H9 (cell line): ENCODE data around the gene BRSK1. TPM values are rescaled to one million over a fixed set of nuclear protein-coding genes. Genes with fewer than 3 reads are reported as not detected.

Experiments
- DNase-seq: peaks from one replicate; pipeline ENCODE4 v3.0.0-alpha.2; 2017
- H2AFZ ChIP-seq: one replicate; pipeline ENCODE4 v1.6.1; 2013; ENCODE audit warnings: mild to moderate bottlenecking, low read length, control low read depth, moderate library complexity
- H2AK5ac ChIP-seq: 2 replicates; pipeline ENCODE4 v1.6.1; 2013; ENCODE audit warnings: low read length, control low read depth, mixed read lengths; ENCODE audit not compliant: insufficient read length
- H2BK120ac ChIP-seq: one replicate; pipeline ENCODE4 v1.6.1; 2013; ENCODE audit warnings: low read depth, mild to moderate bottlenecking, low read length, control low read depth, inconsistent platforms; ENCODE audit not compliant: poor library complexity, severe bottlenecking
- H2BK12ac ChIP-seq: 2 replicates; pipeline ENCODE4 v1.6.1; 2013; ENCODE audit warnings: low read length, control low read depth, mixed read lengths, low read depth; ENCODE audit not compliant: insufficient read length
- H2BK15ac ChIP-seq: 2 replicates; pipeline ENCODE4 v1.6.1; 2013; ENCODE audit warnings: low read depth, low read length, control low read depth
- H2BK20ac ChIP-seq: one replicate; pipeline ENCODE4 v1.6.1; 2013; ENCODE audit warnings: low read depth, mild to moderate bottlenecking, low read length, control low read depth, inconsistent platforms; ENCODE audit not compliant: poor library complexity, severe bottlenecking
- H2BK5ac ChIP-seq: 2 replicates; pipeline ENCODE4 v1.6.1; 2013; ENCODE audit warnings: low read length, control low read depth, mixed read lengths; ENCODE audit not compliant: insufficient read length
- H3K14ac ChIP-seq: 2 replicates; pipeline ENCODE4 v1.6.1; 2013; ENCODE audit warnings: low read length, control low read depth; ENCODE audit not compliant: insufficient read depth
- H3K18ac ChIP-seq: 2 replicates; pipeline ENCODE4 v1.6.1; 2013; ENCODE audit warnings: low read depth, mild to moderate bottlenecking, mixed read lengths, low read length, control low read depth; ENCODE audit not compliant: insufficient read length
- H3K23ac ChIP-seq: 2 replicates; pipeline ENCODE4 v1.6.1; 2013; ENCODE audit warnings: low read length, control low read depth, mixed read lengths, low read depth; ENCODE audit not compliant: insufficient read length
- H3K23me2 ChIP-seq: 2 replicates; pipeline ENCODE4 v1.6.1; 2013; ENCODE audit warnings: low read depth, mild to moderate bottlenecking, mixed read lengths, low read length, control low read depth; ENCODE audit not compliant: insufficient read length, poor library complexity, severe bottlenecking
- H3K27ac ChIP-seq: 2 replicates; pipeline ENCODE4 v1.5.1; 2013; ENCODE audit warnings: low read length, control low read depth, mixed read lengths, low read depth; ENCODE audit not compliant: insufficient read length
- H3K27me3 ChIP-seq: 2 replicates; pipeline ENCODE4 v1.6.1; 2013; ENCODE audit warnings: low read length, control low read depth, inconsistent platforms; ENCODE audit not compliant: insufficient read depth
- H3K4ac ChIP-seq: 2 replicates; pipeline ENCODE4 v1.6.1; 2013; ENCODE audit warnings: low read depth, mild to moderate bottlenecking, control low read depth, inconsistent platforms, low read length, moderate library complexity
- H3K4me1 ChIP-seq: 2 replicates; pipeline ENCODE4 v1.6.1; 2013; ENCODE audit warnings: low read length, control low read depth, inconsistent platforms; ENCODE audit not compliant: insufficient read depth
- H3K4me2 ChIP-seq: 2 replicates; pipeline ENCODE4 v1.6.1; 2013; ENCODE audit warnings: low read length, control low read depth, mixed read lengths; ENCODE audit not compliant: insufficient read length, insufficient read depth
- H3K56ac ChIP-seq: 2 replicates; pipeline ENCODE4 v1.6.1; 2013; ENCODE audit warnings: low read depth, mild to moderate bottlenecking, mixed read lengths, low read length, control low read depth; ENCODE audit not compliant: insufficient read length
- H3K79me1 ChIP-seq: 2 replicates; pipeline ENCODE4 v1.6.1; 2013; ENCODE audit warnings: low read depth, mild to moderate bottlenecking, moderate library complexity, low read length, control low read depth, inconsistent platforms; ENCODE audit not compliant: insufficient read depth, poor library complexity, severe bottlenecking
- H3K79me2 ChIP-seq: 2 replicates; pipeline ENCODE4 v1.6.1; 2013; ENCODE audit warnings: low read length, control low read depth, inconsistent platforms; ENCODE audit not compliant: insufficient read depth
- H3K9ac ChIP-seq: 2 replicates; pipeline ENCODE4 v1.6.1; 2013; ENCODE audit warnings: low read length, control low read depth, mixed read lengths; ENCODE audit not compliant: insufficient read length; ENCODE audit errors: extremely low read depth
- H3K9me3 ChIP-seq: one replicate; pipeline ENCODE4 v1.6.1; 2013; ENCODE audit warnings: low read depth, low read length, inconsistent platforms; ENCODE audit not compliant: control insufficient read depth
- H3T11ph ChIP-seq: one replicate; pipeline ENCODE4 v1.6.1; 2013; ENCODE audit warnings: mild to moderate bottlenecking, low read length, control low read depth, inconsistent platforms
- H4K20me1 ChIP-seq: one replicate; pipeline ENCODE4 v1.6.1; 2013; ENCODE audit not compliant: control insufficient read depth, insufficient read length, insufficient read depth
- H4K5ac ChIP-seq: 2 replicates; pipeline ENCODE4 v1.6.1; 2013; ENCODE audit warnings: low read depth, mild to moderate bottlenecking, mixed read lengths, low read length, control low read depth; ENCODE audit not compliant: insufficient read length
- H4K8ac ChIP-seq: replicated peaks from 2 replicates; pipeline ENCODE4 v1.6.1; 2013; ENCODE audit warnings: low read length, control low read depth, mixed read lengths, low read depth; ENCODE audit not compliant: insufficient read length
- H4K91ac ChIP-seq: 2 replicates; pipeline ENCODE4 v1.6.1; 2013; ENCODE audit warnings: low read depth, mild to moderate bottlenecking, moderate library complexity, mixed read lengths, low read length, control low read depth; ENCODE audit not compliant: insufficient read length
- H3K27ac Mint-ChIP-seq, 3 experiments: 2 replicates in 2 of 3; 3 replicates in 1 of 3; pipeline ENCODE4 v1.8.0; 2020 to 2021; ENCODE audit warnings: mixed read lengths in 3 of 3, mild to moderate bottlenecking in 1 of 3, moderate library complexity in 1 of 3
- H3K27me3 Mint-ChIP-seq: 2 replicates; pipeline ENCODE4 v1.8.0; 2021; ENCODE audit warnings: low read depth, mild to moderate bottlenecking, moderate library complexity, mixed read lengths
- H3K36me3 Mint-ChIP-seq, 3 experiments: 2 replicates in 2 of 3; 3 replicates in 1 of 3; pipeline ENCODE4 v1.8.0; 2020 to 2021; ENCODE audit warnings: low read depth in 3 of 3, mixed read lengths in 3 of 3; ENCODE audit not compliant: insufficient read depth in 1 of 3
- H3K4me1 Mint-ChIP-seq, 2 experiments: 2 replicates each; pipeline ENCODE4 v1.8.0; 2020; ENCODE audit warnings: mixed read lengths in 2 of 2
- H3K4me3 Mint-ChIP-seq, 2 experiments: 2 replicates in 1 of 2; 3 replicates in 1 of 2; pipeline ENCODE4 v1.8.0; 2020 to 2021; ENCODE audit warnings: mild to moderate bottlenecking in 2 of 2, mixed read lengths in 2 of 2, moderate library complexity in 1 of 2
- H3K9me3 Mint-ChIP-seq, 2 experiments: 2 replicates in 1 of 2; 3 replicates in 1 of 2; pipeline ENCODE4 v1.8.0; 2020; ENCODE audit warnings: mild to moderate bottlenecking in 2 of 2, mixed read lengths in 2 of 2, moderate library complexity in 1 of 2
- CTCF ChIP-seq: fragments of 200-600 bp; sonication (generic); conservative IDR thresholded peaks from 3 replicates; pipeline ENCODE4 v1.8.0; 2021; ENCODE audit warnings: antibody characterized with exemption, mild to moderate bottlenecking
- WGBS: extraction: QIAGEN DNeasy Blood & Tissue Kit; methylation state at CpG from one replicate; pipeline ENCODE4 v1.1.7; 2013; ENCODE audit warnings: missing lambda C conversion rate, low lambda C conversion rate, mixed read lengths; ENCODE audit not compliant: insufficient read length; ENCODE audit errors: extremely low coverage; 5-methylcytosine and 5-hydroxymethylcytosine counted together
- total RNA-seq: library from RNA; stranded (reverse); gene quantifications from 2 replicates; pipeline ENCODE4 v1.2.1, GENCODE V29; 2021

Gene BRSK1
- total RNA-seq, 1 experiment from 2014 or later = 43.5 TPM

GRCh38 chr19:55279770-55280643 lies 3.8 kb upstream of the BRSK1 start, which contains the start of gene HSPBP1:
Gene HSPBP1 (minus strand): TSS chr19:55280110. CDS start chr19:55279608, 502 bp downstream.
- Histone ChIP-seq H2BK12ac (no peak within 1 kb of the TSS), H4K91ac (no peak within 1 kb of the TSS), H3T11ph (no peak within 1 kb of the TSS), H3K18ac (peak within 1 kb of the TSS; percentile 60), H2AK5ac (no peak within 1 kb of the TSS), H3K79me1 (no peaks in the 10 kb centered on the region), H4K8ac (no peak within 1 kb of the TSS), H4K5ac (no peak within 1 kb of the TSS), H3K9me3 (no peaks in the 10 kb centered on the region), H2BK15ac (no peak within 1 kb of the TSS), H2BK120ac (no peak within 1 kb of the TSS), H3K27ac (no peak within 1 kb of the TSS), H3K23me2 (peaks cover 11% of the 10 kb centered on the region), H3K14ac (no peak within 1 kb of the TSS), H3K56ac (no peak within 1 kb of the TSS), H3K4me1 (no peaks in the 10 kb centered on the region; the same call in 1 of the 2 replicates), H4K20me1 (no peaks in the 10 kb centered on the region), H2AFZ (no peak within 1 kb of the TSS), H2BK5ac (no peak within 1 kb of the TSS), H3K23ac (no peak within 1 kb of the TSS), H3K79me2 (no peaks in the 10 kb centered on the region), H3K4ac (no peak within 1 kb of the TSS), H3K4me2 (peak within 1 kb of the TSS; percentile 76), H3K27me3 (no peaks in the 10 kb centered on the region), H2BK20ac (no peak within 1 kb of the TSS), H3K9ac (peak within 1 kb of the TSS; percentile 41)
- H3K27me3 Mint-ChIP-seq = no peaks in the 10 kb centered on the region; the same call in 1 of the 2 replicates
- peaks cover 5 to 11% (median 11%) of the 10 kb centered on the region in 3 experiments; a peak in 6 of 7 replicates for H3K36me3 Mint-ChIP-seq
- WGBS = no CpG with 5 or more reads among the region's 52 CpGs
- DNase-seq = peak; percentile 99
- peak within 1 kb of the TSS; percentile 99 to 100 for H3K4me3 Mint-ChIP-seq
- H3K27ac Mint-ChIP-seq = peak within 1 kb of the TSS; percentile 98 to 100 (median 100)
- no peaks in the 10 kb centered on the region for H3K9me3 Mint-ChIP-seq
- peaks cover 16 to 22% of the 10 kb centered on the region in 2 experiments for H3K4me1 Mint-ChIP-seq
- no peak for TF ChIP-seq CTCF
